Fibroblast of the conjunctiva (primary cell): ENCODE results near the gene PIEZO2.

Source experiments
- DNase-seq: peaks from one replicate; pipeline ENCODE4 v3.0.0-alpha.2; 2010; ENCODE audit warnings: low read depth

Gene PIEZO2

GRCh38 chr18:11064727-11065460 lies 84.5 kb downstream of the PIEZO2 start:
- no peak for DNase-seq

- no peak for DNase-seq
These were observed 85.3 kb downstream of the PIEZO2 start for GRCh38 chr18:11064106-11064505.

GRCh38 chr18:11055721-11056120 lies 93.6 kb downstream of the PIEZO2 start:
- no peak for DNase-seq

- no peak for DNase-seq
These were observed 94.9 kb downstream of the PIEZO2 start for GRCh38 chr18:11054497-11054896.

GRCh38 chr18:11053293-11053692 lies 96.1 kb downstream of the PIEZO2 start:
- no peak for DNase-seq

GRCh38 chr18:11052800-11053199 lies 96.6 kb downstream of the PIEZO2 start:
- DNase-seq = no peak

GRCh38 chr18:11051462-11051861 lies 97.9 kb downstream of the PIEZO2 start:
- DNase-seq = no peak

GRCh38 chr18:11050966-11051365 lies 98.4 kb downstream of the PIEZO2 start:
- DNase-seq = no peak

GRCh38 chr18:11047817-11048216 lies 101.6 kb downstream of the PIEZO2 start:
- DNase-seq = no peak

GRCh38 chr18:11047156-11047555 lies 102.2 kb downstream of the PIEZO2 start:
- DNase-seq = no peak

GRCh38 chr18:11046140-11046539 lies 103.2 kb downstream of the PIEZO2 start:
- DNase-seq = no peak

GRCh38 chr18:11043694-11044093 lies 105.7 kb downstream of the PIEZO2 start:
- DNase-seq = no peak

GRCh38 chr18:11042247-11042646 lies 107.1 kb downstream of the PIEZO2 start:
- DNase-seq = no peak

- DNase-seq = peak; percentile 9
These were observed 108.3 kb downstream of the PIEZO2 start for GRCh38 chr18:11040823-11041656.

- DNase-seq = no peak
These were observed 109.0 kb downstream of the PIEZO2 start for GRCh38 chr18:11040359-11040758.

- DNase-seq = no peak
These were observed 111.7 kb downstream of the PIEZO2 start for GRCh38 chr18:11037533-11038240.

- no peak for DNase-seq
These were observed 113.4 kb downstream of the PIEZO2 start for GRCh38 chr18:11035814-11036495.

- no peak for DNase-seq
These were observed 114.0 kb downstream of the PIEZO2 start for GRCh38 chr18:11035376-11035775.

- no peak for DNase-seq
These were observed 114.5 kb downstream of the PIEZO2 start for GRCh38 chr18:11034884-11035283.

- DNase-seq = no peak
These were observed 115.9 kb downstream of the PIEZO2 start for GRCh38 chr18:11033503-11033902.

- DNase-seq = no peak
These were observed 117.4 kb downstream of the PIEZO2 start for GRCh38 chr18:11031966-11032365.

GRCh38 chr18:11029021-11029420 lies 120.3 kb downstream of the PIEZO2 start:
- no peak for DNase-seq
